Mesothelial cell of epicardium (in vitro differentiated cells): Measurements from ENCODE around the gene AQP5. TPM values are rescaled to one million over a fixed set of nuclear protein-coding genes. Genes with fewer than 3 reads are reported as not detected.

Experiments used
- DNase-seq, 2 experiments: peaks; one replicate each; pipeline ENCODE4 v3.0.0; 2021; ENCODE audit warnings: low spot score in 2 of 2; ENCODE audit not compliant: unreplicated experiment in 2 of 2
- H3K27ac Mint-ChIP-seq: 2 replicates; pipeline ENCODE4 v1.8.0; 2021; ENCODE audit warnings: mixed read lengths
- H3K27me3 Mint-ChIP-seq: 2 replicates; pipeline ENCODE4 v1.8.0; 2021; ENCODE audit warnings: low read depth, mixed read lengths
- H3K36me3 Mint-ChIP-seq: 2 replicates; pipeline ENCODE4 v1.8.0; 2021; ENCODE audit warnings: mixed read lengths
- H3K4me1 Mint-ChIP-seq: 2 replicates; pipeline ENCODE4 v1.8.0; 2021; ENCODE audit warnings: mixed read lengths
- H3K4me3 Mint-ChIP-seq: 2 replicates; pipeline ENCODE4 v1.8.0; 2021; ENCODE audit warnings: mild to moderate bottlenecking, moderate library complexity, mixed read lengths
- H3K9me3 Mint-ChIP-seq: 2 replicates; pipeline ENCODE4 v1.8.0; 2021; ENCODE audit warnings: mixed read lengths
- total RNA-seq: library from RNA; stranded (reverse); gene quantifications from 3 replicates; pipeline ENCODE4 v1.2.1, GENCODE V29; 2021
- TF ChIP-seq, protein P1 (sequence below): fragments of 200-600 bp; sonication (generic); IDR thresholded peaks from one replicate; pipeline ENCODE4 v1.5.0; 2021; ENCODE audit warnings: antibody characterized with exemption; ENCODE audit not compliant: unreplicated experiment

The AQP5 gene
- total RNA-seq, 1 donor from 2014 or later: 0.16 TPM

DNA sequence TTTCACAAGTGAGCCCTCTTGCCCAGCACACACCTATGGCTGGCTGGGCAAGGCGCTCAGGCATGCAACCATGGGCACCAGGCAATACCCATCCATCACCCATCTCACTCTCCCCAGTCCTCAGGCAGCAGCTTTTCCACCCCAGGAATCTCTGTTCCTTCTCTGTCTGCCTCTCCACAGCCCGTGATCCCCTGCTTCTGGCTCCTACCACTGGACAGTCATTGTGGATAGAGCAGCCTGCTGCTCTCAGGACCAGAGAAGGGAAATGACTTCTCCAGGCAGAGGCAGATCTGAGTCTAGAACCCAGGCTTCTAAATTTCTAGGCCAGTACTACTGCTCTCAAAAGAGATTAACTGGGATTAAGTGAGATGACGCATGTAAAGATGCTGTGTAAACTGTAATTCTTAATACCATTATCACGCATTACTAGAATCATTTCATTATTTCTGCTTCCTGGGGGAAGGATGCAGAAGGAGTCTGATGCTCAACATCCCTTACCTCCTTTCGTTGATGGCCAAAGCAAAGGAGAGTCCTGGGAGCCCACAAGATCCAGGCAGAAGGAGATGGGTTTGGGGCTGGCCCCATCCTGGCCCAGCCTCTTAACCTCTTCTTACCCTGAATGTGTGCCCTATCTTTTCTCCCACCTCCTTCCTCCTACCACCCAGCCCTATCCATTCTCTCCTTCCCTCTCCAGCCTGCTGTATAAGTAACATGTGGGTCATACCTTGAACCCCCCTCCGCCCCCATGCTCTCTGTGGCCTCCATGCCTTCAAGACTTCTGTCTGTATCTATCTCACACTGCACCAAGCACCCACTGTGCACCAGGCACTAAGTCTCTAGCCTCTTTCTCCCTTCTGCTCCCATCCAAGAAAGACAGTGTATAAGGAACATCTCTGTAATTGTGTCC lies 4.8 kb upstream of the AQP5 start:
- Mint-ChIP-seq H3K9me3 (no peaks in the 10 kb centered on the region), H3K27me3 (peaks cover 70% of the 10 kb centered on the region), H3K36me3 (no peaks in the 10 kb centered on the region), H3K27ac (no peak overlapping the region), H3K4me1 (peaks cover 15% of the 10 kb centered on the region), H3K4me3 (no peak overlapping the region)
- TF ChIP-seq, protein P1, sequence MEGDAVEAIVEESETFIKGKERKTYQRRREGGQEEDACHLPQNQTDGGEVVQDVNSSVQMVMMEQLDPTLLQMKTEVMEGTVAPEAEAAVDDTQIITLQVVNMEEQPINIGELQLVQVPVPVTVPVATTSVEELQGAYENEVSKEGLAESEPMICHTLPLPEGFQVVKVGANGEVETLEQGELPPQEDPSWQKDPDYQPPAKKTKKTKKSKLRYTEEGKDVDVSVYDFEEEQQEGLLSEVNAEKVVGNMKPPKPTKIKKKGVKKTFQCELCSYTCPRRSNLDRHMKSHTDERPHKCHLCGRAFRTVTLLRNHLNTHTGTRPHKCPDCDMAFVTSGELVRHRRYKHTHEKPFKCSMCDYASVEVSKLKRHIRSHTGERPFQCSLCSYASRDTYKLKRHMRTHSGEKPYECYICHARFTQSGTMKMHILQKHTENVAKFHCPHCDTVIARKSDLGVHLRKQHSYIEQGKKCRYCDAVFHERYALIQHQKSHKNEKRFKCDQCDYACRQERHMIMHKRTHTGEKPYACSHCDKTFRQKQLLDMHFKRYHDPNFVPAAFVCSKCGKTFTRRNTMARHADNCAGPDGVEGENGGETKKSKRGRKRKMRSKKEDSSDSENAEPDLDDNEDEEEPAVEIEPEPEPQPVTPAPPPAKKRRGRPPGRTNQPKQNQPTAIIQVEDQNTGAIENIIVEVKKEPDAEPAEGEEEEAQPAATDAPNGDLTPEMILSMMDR: no peak
- no peak for DNase-seq

DNA sequence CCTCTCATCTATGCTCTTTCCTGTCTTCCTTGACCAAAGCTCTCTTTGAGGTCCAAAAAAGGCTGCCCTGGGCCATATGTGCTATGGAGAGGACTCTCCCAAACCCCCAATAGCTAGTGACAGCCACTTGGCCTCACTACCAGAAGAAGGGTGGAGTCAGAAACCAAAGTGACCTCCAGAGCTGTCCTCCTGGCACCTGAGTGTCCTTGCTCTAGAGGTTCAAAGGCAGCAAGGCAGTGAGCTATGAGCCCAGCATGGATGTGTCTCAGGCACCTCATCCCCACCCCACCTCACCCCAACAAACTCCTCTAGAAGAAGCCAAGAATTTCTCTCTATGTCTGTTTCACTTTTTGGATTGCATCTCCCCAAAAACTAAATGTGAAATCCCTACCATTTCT lies 4.1 kb upstream of the AQP5 start:
- H3K4me3 Mint-ChIP-seq: no peak overlapping the region
- peaks cover 15% of the 10 kb centered on the region for H3K4me1 Mint-ChIP-seq
- no peaks in the 10 kb centered on the region for H3K36me3 Mint-ChIP-seq
- DNase-seq: no peak
- peaks cover 77% of the 10 kb centered on the region for H3K27me3 Mint-ChIP-seq
- TF ChIP-seq, protein P1: no peak
- no peak overlapping the region for H3K27ac Mint-ChIP-seq
- no peaks in the 10 kb centered on the region for H3K9me3 Mint-ChIP-seq

DNA sequence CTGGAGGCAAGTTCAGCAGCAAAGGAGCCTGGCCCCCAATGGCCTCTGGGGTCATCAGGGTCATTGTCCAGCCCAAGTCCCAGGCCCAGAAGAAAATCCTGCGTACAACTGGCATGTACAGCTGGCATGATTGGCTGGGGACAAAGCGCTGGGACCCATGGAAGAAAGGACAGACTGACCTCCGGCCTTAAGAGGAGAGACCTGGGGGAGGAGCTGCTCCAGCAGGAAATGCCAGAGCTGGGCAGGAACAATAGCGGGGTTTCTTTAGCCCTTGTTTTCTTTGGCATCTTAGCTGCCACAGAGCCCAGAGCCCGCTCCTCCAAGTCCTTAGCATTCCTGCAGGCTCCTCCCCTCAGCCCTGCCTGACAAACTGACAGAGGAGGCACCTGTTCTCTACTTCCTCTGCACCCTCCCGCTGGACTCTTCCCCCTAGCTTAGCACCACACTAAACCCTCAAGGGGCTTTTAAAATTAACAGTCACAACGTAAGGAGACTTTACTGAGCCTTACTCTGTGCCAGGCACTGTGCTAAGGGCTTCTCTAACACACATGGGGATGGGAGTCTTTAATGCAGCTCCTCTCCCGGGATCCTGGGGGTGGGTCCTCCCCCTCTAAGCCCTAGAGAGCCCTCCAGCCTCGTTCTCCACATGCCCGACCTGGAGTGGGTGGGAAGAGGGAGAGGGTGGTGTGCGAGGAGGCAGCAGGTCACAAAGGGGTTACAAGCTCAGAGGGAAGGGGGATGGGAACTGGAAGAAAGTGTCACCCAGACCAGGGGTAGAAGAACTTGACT lies 1.8 kb upstream of the AQP5 start:
- TF ChIP-seq, protein P1: no peak
- Mint-ChIP-seq H3K4me3 (peak overlapping the region; percentile 51), H3K4me1 (peaks cover 15% of the 10 kb centered on the region), H3K27ac (no peak overlapping the region), H3K9me3 (no peaks in the 10 kb centered on the region), H3K36me3 (no peaks in the 10 kb centered on the region), H3K27me3 (peaks cover 88% of the 10 kb centered on the region)
- DNase-seq: no peak

DNA sequence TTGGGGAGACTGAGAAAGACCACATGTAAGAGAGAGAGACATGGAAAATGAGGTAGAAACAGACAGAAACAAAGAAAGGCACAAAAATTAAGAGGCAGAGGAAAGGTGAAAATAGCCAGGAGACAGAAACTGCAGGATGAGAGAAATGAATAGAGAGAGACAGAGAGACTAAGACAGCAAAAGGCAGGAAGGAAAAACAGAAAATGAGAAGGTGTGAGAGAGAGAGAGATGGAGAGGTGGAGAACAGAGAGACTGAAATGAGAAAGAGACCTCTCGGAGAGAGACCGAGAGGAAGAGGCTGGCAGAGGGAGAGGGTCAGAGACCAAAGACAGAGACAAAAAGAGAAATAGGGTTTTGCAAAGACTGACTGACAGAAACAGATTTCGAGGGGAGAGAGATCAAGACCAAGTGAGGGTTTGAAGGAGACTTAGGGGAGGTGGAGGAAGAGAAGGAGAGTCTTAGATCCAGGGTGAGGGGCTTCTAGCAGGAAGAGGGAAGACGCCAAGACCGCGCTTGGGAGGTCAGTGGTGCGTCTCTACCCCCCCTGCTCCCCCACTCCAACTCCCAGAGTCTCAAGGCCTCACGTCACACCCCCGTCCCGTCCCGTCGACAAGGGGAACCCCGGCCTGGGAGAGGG lies 1.1 kb upstream of the AQP5 start:
- DNase-seq: no peak
- no peaks in the 10 kb centered on the region for H3K9me3 Mint-ChIP-seq
- peak overlapping the region; percentile 51 for H3K4me3 Mint-ChIP-seq
- H3K27ac Mint-ChIP-seq: no peak overlapping the region
- TF ChIP-seq, protein P1: no peak
- no peaks in the 10 kb centered on the region for H3K36me3 Mint-ChIP-seq
- H3K4me1 Mint-ChIP-seq: peaks cover 15% of the 10 kb centered on the region
- peaks cover 94% of the 10 kb centered on the region for H3K27me3 Mint-ChIP-seq

DNA sequence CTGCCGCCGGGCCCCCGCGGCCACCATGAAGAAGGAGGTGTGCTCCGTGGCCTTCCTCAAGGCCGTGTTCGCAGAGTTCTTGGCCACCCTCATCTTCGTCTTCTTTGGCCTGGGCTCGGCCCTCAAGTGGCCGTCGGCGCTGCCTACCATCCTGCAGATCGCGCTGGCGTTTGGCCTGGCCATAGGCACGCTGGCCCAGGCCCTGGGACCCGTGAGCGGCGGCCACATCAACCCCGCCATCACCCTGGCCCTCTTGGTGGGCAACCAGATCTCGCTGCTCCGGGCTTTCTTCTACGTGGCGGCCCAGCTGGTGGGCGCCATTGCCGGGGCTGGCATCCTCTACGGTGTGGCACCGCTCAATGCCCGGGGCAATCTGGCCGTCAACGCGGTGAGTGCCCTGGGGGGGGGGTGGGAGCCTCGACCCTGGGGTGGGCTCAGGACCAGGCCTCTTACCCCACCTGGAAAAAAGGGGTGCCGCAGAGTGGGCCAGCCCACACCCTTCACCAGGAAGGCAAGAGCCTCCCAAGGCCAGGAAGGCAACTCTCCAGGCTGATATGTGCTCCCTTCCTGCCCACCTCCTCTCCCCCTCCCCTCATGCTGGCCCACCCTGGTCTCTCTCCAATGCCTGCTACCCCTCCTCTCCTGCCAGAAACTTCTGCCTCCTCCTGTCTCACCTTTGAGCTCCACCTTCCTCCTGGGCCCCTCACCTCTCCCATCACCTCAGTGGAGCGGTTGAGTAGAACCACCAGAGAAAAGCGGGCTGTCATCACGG lies 507 bp downstream of the AQP5 start:
- DNase-seq: no peak
- Mint-ChIP-seq H3K27me3 (peaks cover 91% of the 10 kb centered on the region), H3K36me3 (no peaks in the 10 kb centered on the region), H3K9me3 (no peaks in the 10 kb centered on the region), H3K27ac (no peak overlapping the region), H3K4me1 (peaks cover 18% of the 10 kb centered on the region), H3K4me3 (peak overlapping the region; percentile 43)
- TF ChIP-seq, protein P1: no peak
